K562 (cell line): Measurements from ENCODE around the gene GPR3. TPM values are rescaled to one million over a fixed set of nuclear protein-coding genes. Genes with fewer than 3 reads are reported as not detected.

Source experiments
- ARID4B ChIP-seq: sonication (generic); formaldehyde crosslinking; IDR thresholded peaks from 2 replicates; pipeline ENCODE4 v1.8.0; 2022; ENCODE audit warnings: mild to moderate bottlenecking, missing genetic modification reagents
- ATF4 ChIP-seq: fragments of 450-650 bp; formaldehyde crosslinking; IDR thresholded peaks from 2 replicates; pipeline ENCODE4 v1.4.0; 2022; ENCODE audit warnings: mild to moderate bottlenecking, moderate library complexity
- ATF7 ChIP-seq: fragments of 450-650 bp; IDR thresholded peaks from 2 replicates; pipeline ENCODE4 v1.7.1; 2014; ENCODE audit warnings: mild to moderate bottlenecking, moderate library complexity
- BRD4 ChIP-seq: fragments of 200-600 bp; sonication (generic); IDR thresholded peaks from 2 replicates; pipeline ENCODE4 v1.6.1; 2017; ENCODE audit warnings: inconsistent platforms
- E2F4 ChIP-seq: sonication (generic); formaldehyde crosslinking; IDR thresholded peaks from 2 replicates; pipeline ENCODE4 v1.8.0; 2022; ENCODE audit warnings: mild to moderate bottlenecking, low read depth, missing genetic modification reagents
- ETV5 ChIP-seq: sonication (generic); formaldehyde crosslinking; IDR thresholded peaks from 2 replicates; pipeline ENCODE4 v1.4.0; 2020; ENCODE audit warnings: low read depth, mild to moderate bottlenecking, missing genetic modification reagents
- GTF2F1 ChIP-seq: IDR thresholded peaks from 2 replicates; pipeline ENCODE4 v1.6.1; 2011; ENCODE audit warnings: low read depth, low read length, improper control_type of control experiment
- IFI16 ChIP-seq: fragments of 250-450 bp; sonication (Bioruptor Pico); IDR thresholded peaks from 2 replicates; pipeline ENCODE4 v2.1.2; 2022; ENCODE audit warnings: mild to moderate bottlenecking, inconsistent platforms
- KDM5B ChIP-seq: fragments of 200-600 bp; sonication (generic); IDR thresholded peaks from 2 replicates; pipeline ENCODE4 v1.6.1; 2012; ENCODE audit warnings: low read depth, mild to moderate bottlenecking, moderate library complexity, low read length, control low read depth, inconsistent platforms; ENCODE audit not compliant: insufficient replicate concordance
- NCOR1 ChIP-seq: fragments of 450-650 bp; IDR thresholded peaks from 2 replicates; pipeline ENCODE4 v1.6.1; 2016; ENCODE audit warnings: mild to moderate bottlenecking, moderate library complexity
- NFATC3 ChIP-seq: fragments of 450-650 bp; IDR thresholded peaks from 2 replicates; pipeline ENCODE4 v1.6.1; 2017; ENCODE audit warnings: mild to moderate bottlenecking
- POLR2G ChIP-seq: fragments of 200-400 bp; formaldehyde crosslinking; IDR thresholded peaks from 2 replicates; pipeline ENCODE4 v1.6.1; 2017; ENCODE audit warnings: low read depth, mild to moderate bottlenecking, antibody characterized with exemption, low read length, moderate library complexity
- PRPF4 ChIP-seq: fragments of 200-400 bp; formaldehyde crosslinking; IDR thresholded peaks from one replicate; pipeline ENCODE4 v1.6.1; 2017; ENCODE audit warnings: low read length, low read depth, mild to moderate bottlenecking; ENCODE audit not compliant: insufficient read depth, poor library complexity, severe bottlenecking
- ZC3H11A ChIP-seq: IDR thresholded peaks from 2 replicates; pipeline ENCODE4 v1.6.1; 2012; ENCODE audit warnings: low read depth, low read length, improper control_type of control experiment
- ZFP30 ChIP-seq: fragments of 250-450 bp; sonication (Bioruptor Pico); IDR thresholded peaks from 2 replicates; pipeline ENCODE4 v1.8.0; 2022; ENCODE audit warnings: moderate library complexity, mild to moderate bottlenecking, inconsistent platforms, borderline replicate concordance
- ZNF277 ChIP-seq: fragments of 250-450 bp; sonication (Bioruptor Pico); IDR thresholded peaks from 2 replicates; pipeline ENCODE4 v1.8.0; 2022; ENCODE audit warnings: inconsistent platforms, mild to moderate bottlenecking, moderate library complexity, borderline replicate concordance
- ZNF395 ChIP-seq: fragments of 200-800 bp; sonication (Bioruptor generic); IDR thresholded peaks from 2 replicates; pipeline ENCODE4 v1.6.1; 2017; ENCODE audit warnings: missing genetic modification characterization, missing compliant biosample characterization
- ZNF589 ChIP-seq: fragments of 200-800 bp; sonication (Bioruptor generic); IDR thresholded peaks from 2 replicates; pipeline ENCODE4 v1.6.1; 2016; ENCODE audit warnings: low read depth, missing genetic modification characterization, missing compliant biosample characterization
- ZNF75A ChIP-seq: fragments of 450-650 bp; formaldehyde crosslinking; IDR thresholded peaks from 2 replicates; pipeline ENCODE4 v1.4.0; 2020; ENCODE audit warnings: mild to moderate bottlenecking
- polyA plus RNA-seq, 8 experiments: library from polyadenylated mRNA; depleted of rRNA in 4 of 8; stranded (reverse) in 5 of 8; unstranded in 3 of 8; fragments of >200 nt; fragmentation: Nextera tagmentation in 2 of 8; fragmentation: Illumina TruSeq in 1 of 8; extraction: Ambion mirVana in 2 of 8; extraction: Trizol in 1 of 8; gene quantifications; 2 replicates each; pipeline versions ENCODE4 v1.2.1 to v1.2.3, GENCODE V29; 2011 to 2014; ENCODE audit warnings: inconsistent platforms in 1 of 8, missing spikeins in 1 of 8
- total RNA-seq, 7 experiments: library from RNA; depleted of rRNA in 6 of 7; stranded (reverse); fragments of >200 nt in 6 of 7; fragmentation: Illumina TruSeq in 2 of 7; extraction: Trizol in 2 of 7; gene quantifications; 2 replicates each; pipeline versions ENCODE4 v1.2.1 to v1.2.3, GENCODE V29; 2011 to 2021; ENCODE audit warnings: low replicate concordance in 1 of 7

Gene GPR3
- total and polyA plus RNA-seq, 9 of the 15 experiments (the other 6 are each of a cell fraction or from before 2014, with no cell fraction given): 0.24 to 11.5 (median 3.7) TPM

- TF ChIP-seq E2F4 (CRISPR knock-in tag): no peak
- TF ChIP-seq ATF4 (CRISPR knock-in tag): no peak
- TF ChIP-seq ETV5: 0 out of 2 replicates have a peak, but pooled peaks have one; percentile 27
- peak; percentile 51; the same call in 1 of the 2 replicates for TF ChIP-seq ATF7
- no peak for TF ChIP-seq ZNF75A (CRISPR knock-in tag)
- TF ChIP-seq ZNF277 (CRISPR knock-in tag): no peak
- no peak for TF ChIP-seq IFI16 (CRISPR knock-in tag)
- TF ChIP-seq NFATC3: no peak
- TF ChIP-seq ZFP30 (CRISPR knock-in tag): no peak
- TF ChIP-seq KDM5B: no peak
- TF ChIP-seq ZC3H11A: no peak
- TF ChIP-seq ZNF395 (CRISPR knock-in tag): 0 out of 2 replicates have a peak, but pooled peaks have one; percentile 64
- TF ChIP-seq ZNF589 (CRISPR knock-in tag): no peak
- no peak for TF ChIP-seq ARID4B (CRISPR knock-in tag)
- peak; percentile 82 for TF ChIP-seq NCOR1
- no peak for TF ChIP-seq PRPF4
- no peak for TF ChIP-seq GTF2F1
- no peak for TF ChIP-seq POLR2G
- no peak for TF ChIP-seq BRD4
Observed at GRCh38 chr1:27428316-27429028, 36.0 kb downstream of the GPR3 start (continued).
